HG03159 (cell line): ENCODE results near the gene ANKRD39.

Source experiments
- ATAC-seq: cut with Tn5 transposase; IDR thresholded peaks from one replicate; pipeline ENCODE4 v1.9.1; 2021; ENCODE audit warnings: mild to moderate bottlenecking, moderate library complexity; ENCODE audit not compliant: unreplicated experiment

ANKRD39 gene

GRCh38 chr2:96832754-96833507 lies 24.9 kb downstream of the ANKRD39 start:
- ATAC-seq = no peak

GRCh38 chr2:96832408-96832753 lies 25.4 kb downstream of the ANKRD39 start:
- ATAC-seq = no peak

GRCh38 chr2:96831679-96832078 lies 26.1 kb downstream of the ANKRD39 start:
- ATAC-seq = no peak

GRCh38 chr2:96830044-96830562 lies 27.7 kb downstream of the ANKRD39 start:
- no peak for ATAC-seq

- ATAC-seq = no peak
Measured at GRCh38 chr2:96828874-96829273, 28.9 kb downstream of the ANKRD39 start.

- ATAC-seq = no peak
Measured at GRCh38 chr2:96828436-96828835, 29.4 kb downstream of the ANKRD39 start.

- no peak for ATAC-seq
Measured at GRCh38 chr2:96826546-96827278, 31.1 kb downstream of the ANKRD39 start.

GRCh38 chr2:96825057-96825456 lies 32.8 kb downstream of the ANKRD39 start:
- no peak for ATAC-seq

GRCh38 chr2:96824079-96824870 lies 33.5 kb downstream of the ANKRD39 start:
- no peak for ATAC-seq

GRCh38 chr2:96823198-96823597 lies 34.6 kb downstream of the ANKRD39 start:
- ATAC-seq = no peak

- ATAC-seq = no peak
Measured at GRCh38 chr2:96822786-96823185, 35.0 kb downstream of the ANKRD39 start.

GRCh38 chr2:96821113-96821675 lies 36.6 kb downstream of the ANKRD39 start:
- no peak for ATAC-seq

GRCh38 chr2:96819876-96820511 lies 37.8 kb downstream of the ANKRD39 start:
- no peak for ATAC-seq

- no peak for ATAC-seq
Measured at GRCh38 chr2:96819128-96819875, 38.5 kb downstream of the ANKRD39 start.

- no peak for ATAC-seq
Measured at GRCh38 chr2:96817882-96818281, 39.9 kb downstream of the ANKRD39 start.

GRCh38 chr2:96816836-96817702 lies 40.7 kb downstream of the ANKRD39 start:
- ATAC-seq = no peak

- ATAC-seq = peak; percentile 89
Measured at GRCh38 chr2:96816127-96816835, 41.5 kb downstream of the ANKRD39 start, which contains the start of gene CNNM3. TSS of gene CNNM3 (plus strand) at chr2:96816268. CDS start at chr2:96816278, 10 bp downstream.
